K562 (cell line): ENCODE measurements around the gene SMU1. TPM values are rescaled to one million over a fixed set of nuclear protein-coding genes. Genes with fewer than 3 reads are reported as not detected.
A peak's percentile ranks its signal among the peaks of the same experiment; 100 is the strongest.

ENCODE experiments used
- CHD7 ChIP-seq: fragments of 200-600 bp; sonication (generic); IDR thresholded peaks from one replicate; pipeline ENCODE4 v1.6.1; 2012; ENCODE audit warnings: mild to moderate bottlenecking, low read depth, low read length, inconsistent platforms
- E2F3 ChIP-seq: fragments of 250-450 bp; sonication (Bioruptor Pico); IDR thresholded peaks from 2 replicates; pipeline ENCODE4 v1.4.0; 2020; ENCODE audit warnings: mild to moderate bottlenecking
- HSF4 ChIP-seq: fragments of 250-450 bp; sonication (Bioruptor Pico); IDR thresholded peaks from 2 replicates; pipeline ENCODE4 v2.1.2; 2022; ENCODE audit warnings: mild to moderate bottlenecking, moderate library complexity, borderline replicate concordance
- KAT8 ChIP-seq: fragments of 450-650 bp; IDR thresholded peaks from 2 replicates; pipeline ENCODE4 v1.6.1; 2016; ENCODE audit warnings: low read depth, mild to moderate bottlenecking
- MAZ ChIP-seq, 2 experiments: fragments of 450-650 bp in 1 of 2; sonication (generic) in 1 of 2; formaldehyde crosslinking; IDR thresholded peaks in 1 of 2; conservative IDR thresholded peaks in 1 of 2; 2 replicates each; pipeline versions ENCODE4 v1.4.0 to v1.5.0; 2020; ENCODE audit warnings: mild to moderate bottlenecking in 1 of 2, missing genetic modification reagents in 1 of 2
- PHF20 ChIP-seq: fragments of 450-650 bp; IDR thresholded peaks from 2 replicates; pipeline ENCODE4 v1.6.1; 2018; ENCODE audit not compliant: partially characterized antibody
- SIN3B ChIP-seq: fragments of 450-650 bp; IDR thresholded peaks from 2 replicates; pipeline ENCODE4 v1.6.1; 2017; ENCODE audit warnings: low read depth, mild to moderate bottlenecking, moderate library complexity
- SRSF3 ChIP-seq: fragments of 200-400 bp; formaldehyde crosslinking; IDR thresholded peaks from 2 replicates; pipeline ENCODE4 v1.6.1; 2016; ENCODE audit warnings: mild to moderate bottlenecking, low read length, moderate library complexity; ENCODE audit not compliant: insufficient read depth
- TAF7 ChIP-seq: fragments of 450-650 bp; IDR thresholded peaks from 2 replicates; pipeline ENCODE4 v1.6.1; 2016; ENCODE audit warnings: missing genetic modification characterization, missing compliant biosample characterization
- ZFP36 ChIP-seq: fragments of 150-350 bp; IDR thresholded peaks from 2 replicates; pipeline ENCODE4 v1.6.1; 2018; ENCODE audit warnings: low read length, low read depth; ENCODE audit not compliant: partially characterized antibody
- ZNF592 ChIP-seq: fragments of 450-650 bp; IDR thresholded peaks from 2 replicates; pipeline ENCODE4 v1.6.1; 2017; ENCODE audit warnings: antibody characterized with exemption, mild to moderate bottlenecking
- polyA plus RNA-seq, 8 experiments: library from polyadenylated mRNA; depleted of rRNA in 4 of 8; stranded (reverse) in 5 of 8; unstranded in 3 of 8; fragments of >200 nt; fragmentation: Nextera tagmentation in 2 of 8; fragmentation: Illumina TruSeq in 1 of 8; extraction: Ambion mirVana in 2 of 8; extraction: Trizol in 1 of 8; gene quantifications; 2 replicates each; pipeline versions ENCODE4 v1.2.1 to v1.2.3, GENCODE V29; 2011 to 2014; ENCODE audit warnings: inconsistent platforms in 1 of 8, missing spikeins in 1 of 8
- total RNA-seq, 7 experiments: library from RNA; depleted of rRNA in 6 of 7; stranded (reverse); fragments of >200 nt in 6 of 7; fragmentation: Illumina TruSeq in 2 of 7; extraction: Trizol in 2 of 7; gene quantifications; 2 replicates each; pipeline versions ENCODE4 v1.2.1 to v1.2.3, GENCODE V29; 2011 to 2021; ENCODE audit warnings: low replicate concordance in 1 of 7

Gene SMU1
- total and polyA plus RNA-seq, 9 of the 15 experiments (the other 6 are each of a cell fraction or from before 2014, with no cell fraction given): 13.2 to 33.4 (median 20.7) TPM

- no peak for TF ChIP-seq CHD7
- TF ChIP-seq E2F3 (CRISPR knock-in tag): no peak
- peak; percentile 100 for TF ChIP-seq PHF20
- TF ChIP-seq MAZ (CRISPR knock-in tag; conservative IDR thresholded peaks at IDR 0.05 in 1 of 2, IDR thresholded peaks at IDR 0.05 in 1 of 2): peak in 1 of 2 experiments; percentile 36; a peak in 2 of 4 replicates
- no peak for TF ChIP-seq HSF4 (CRISPR knock-in tag)
- peak; percentile 58; the same call in 1 of the 2 replicates for TF ChIP-seq TAF7 (tag)
- no peak for TF ChIP-seq ZNF592
- TF ChIP-seq SIN3B: peak; percentile 95
- TF ChIP-seq ZFP36: peak; percentile 91
- TF ChIP-seq KAT8: 0 out of 2 replicates have a peak, but pooled peaks have one; percentile 52
- TF ChIP-seq SRSF3: no peak
These were observed at the start of gene SMU1 (continued) for GRCh38 chr9:33076046-33077004.
